GM21619 (cell line): ENCODE results near the gene PIGZ.

Experiments used
- ATAC-seq: cut with Tn5 transposase; IDR thresholded peaks from one replicate; pipeline ENCODE4 v1.9.1; 2021; ENCODE audit not compliant: unreplicated experiment

Gene PIGZ

GRCh38 chr3:196968233-196969133 is at the start of gene PIGZ:
PIGZ (minus strand) TSS chr3:196968833; CDS start chr3:196952031, 16,802 bp downstream.
- ATAC-seq = peak; percentile 56

DNA sequence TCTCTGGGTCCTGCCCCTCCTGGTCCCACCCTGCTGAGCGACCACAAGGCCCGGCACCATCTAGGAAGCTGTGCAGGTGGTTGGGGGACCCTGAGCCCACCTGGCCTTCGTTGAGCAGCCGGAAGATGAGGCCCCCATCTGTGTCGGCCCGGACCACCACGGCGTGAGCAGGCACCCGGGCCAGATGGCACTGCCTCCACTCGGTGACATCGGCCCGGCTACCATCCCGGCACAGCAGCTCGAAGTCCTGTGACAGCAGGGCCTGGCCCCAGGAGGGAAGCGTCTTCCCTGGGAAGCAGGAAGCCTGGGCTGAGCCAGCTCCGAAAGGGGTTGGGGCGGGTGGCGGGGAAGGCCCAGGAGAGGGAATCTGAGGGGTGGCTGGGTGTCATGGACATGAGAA is 48.4 kb upstream of the PIGZ start:
- no peak for ATAC-seq

- ATAC-seq = no peak
Observed at GRCh38 chr3:197015790-197016736, 47.4 kb upstream of the PIGZ start.

DNA sequence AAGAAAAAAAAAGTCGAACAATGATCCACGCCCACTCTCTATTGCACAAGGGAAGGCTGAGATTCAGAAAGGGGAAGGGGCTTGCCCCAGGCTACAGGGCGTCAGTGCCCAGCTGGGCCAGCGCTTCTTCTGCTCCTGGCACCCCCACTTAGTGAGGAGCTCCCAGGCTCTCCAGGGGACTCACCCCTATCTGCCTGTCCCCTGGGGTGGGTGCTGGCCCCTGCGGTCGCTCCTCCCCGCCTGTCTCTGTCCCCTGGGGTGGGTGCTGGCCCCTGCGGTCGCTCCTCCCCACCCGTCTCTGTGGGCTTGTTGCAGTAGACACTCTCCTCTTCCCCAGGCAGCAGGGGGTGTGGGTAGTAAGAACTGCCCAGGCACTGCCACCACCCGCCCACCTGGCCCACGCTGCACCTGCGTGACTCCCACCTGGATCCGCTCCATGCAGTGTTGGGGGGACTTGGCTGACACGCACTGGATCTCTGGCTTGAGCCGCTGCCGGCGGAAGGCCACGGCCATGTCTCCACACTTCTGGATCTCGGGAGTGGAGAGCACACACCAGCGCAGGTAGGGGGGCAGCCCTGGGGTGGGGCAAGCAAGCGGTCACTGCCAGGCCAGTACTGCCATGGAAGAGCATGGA is 46.4 kb upstream of the PIGZ start:
- ATAC-seq = no peak

GRCh38 chr3:197014024-197014423 is 45.4 kb upstream of the PIGZ start:
- ATAC-seq = no peak

- no peak for ATAC-seq
Observed at GRCh38 chr3:197012540-197012883, 43.9 kb upstream of the PIGZ start.

GRCh38 chr3:197011780-197012539 is 43.3 kb upstream of the PIGZ start:
- no peak for ATAC-seq

GRCh38 chr3:197010556-197011351 is 42.1 kb upstream of the PIGZ start:
- ATAC-seq = no peak

DNA sequence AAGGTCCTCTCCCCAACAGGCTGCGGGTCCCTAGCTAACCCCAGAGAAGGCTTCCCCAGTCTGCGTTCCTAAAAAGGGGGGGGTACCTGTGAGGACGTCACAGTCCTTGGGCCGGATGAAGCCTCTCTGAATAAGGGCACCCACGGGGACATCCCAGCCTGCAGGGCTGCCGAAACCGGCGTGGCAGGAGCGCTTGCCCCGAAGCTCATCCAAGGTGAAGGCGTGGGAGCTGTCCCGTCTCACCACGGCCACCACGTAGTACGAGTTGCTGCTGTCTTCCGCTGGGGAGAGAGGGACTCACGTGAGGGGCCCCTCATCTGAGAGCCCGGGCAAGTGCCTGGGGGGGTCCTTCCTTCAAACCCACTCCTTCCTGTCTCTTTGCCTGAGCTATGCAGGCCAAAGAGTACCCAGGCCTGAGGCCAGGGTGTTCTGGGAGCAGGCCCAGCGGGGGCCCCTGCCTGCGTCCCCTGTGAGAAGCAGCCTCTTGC is 40.9 kb upstream of the PIGZ start:
- ATAC-seq = no peak

DNA sequence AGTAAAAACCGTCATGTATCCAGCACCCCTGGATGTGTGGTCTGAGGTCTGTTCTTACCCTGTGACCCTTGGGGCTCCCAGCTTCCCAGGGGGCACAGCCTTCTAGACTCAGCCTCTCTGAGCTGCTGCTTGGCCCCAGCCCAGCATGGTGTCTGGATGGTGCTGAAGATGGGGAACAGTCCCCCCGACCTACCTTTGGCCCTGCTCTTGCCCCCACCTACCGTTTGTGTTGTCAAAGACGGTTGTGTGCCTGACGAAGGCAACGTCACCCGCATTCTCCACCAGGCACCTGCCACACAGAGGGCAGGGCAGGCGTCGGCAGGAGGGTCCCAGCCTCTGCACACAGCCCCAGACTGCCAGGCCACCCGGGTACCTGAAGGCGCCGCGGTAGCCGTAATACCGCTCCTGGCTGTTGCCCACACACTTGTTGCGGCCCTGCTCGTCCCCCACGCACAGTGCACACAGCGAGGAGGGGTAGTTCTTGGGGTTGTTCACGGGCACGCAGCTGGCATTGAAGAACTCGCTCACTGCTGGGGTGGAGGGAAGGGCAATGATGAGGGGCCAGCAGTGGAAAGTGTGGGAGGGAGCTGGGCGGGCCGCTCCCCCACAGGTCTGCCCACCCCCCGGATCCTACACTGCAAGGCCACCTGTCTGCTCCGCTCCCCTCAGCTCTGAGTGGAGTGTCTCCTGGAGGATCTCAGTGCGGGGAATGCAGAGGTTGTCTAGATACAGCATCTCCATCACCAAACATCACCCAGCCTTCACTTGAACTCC is 40.0 kb upstream of the PIGZ start:
- no peak for ATAC-seq

DNA sequence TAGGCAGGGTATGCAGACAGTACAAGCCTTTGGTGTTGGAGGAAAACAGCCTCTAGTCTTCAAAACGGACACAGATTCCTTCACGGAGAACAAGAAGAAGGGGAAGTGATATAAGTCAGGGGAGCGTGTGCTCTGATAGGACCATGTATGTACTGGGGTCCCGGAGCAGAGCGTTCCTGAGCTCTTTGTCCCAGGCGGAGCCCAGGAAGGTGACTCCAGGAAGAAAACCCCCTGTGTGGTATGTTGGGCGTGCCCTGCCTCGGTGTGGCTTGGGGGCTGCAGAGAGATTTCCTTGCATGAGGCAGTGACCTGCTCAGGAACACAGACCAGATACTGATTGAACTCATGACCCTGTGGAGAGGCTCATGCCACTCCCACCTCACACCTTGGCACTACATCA is 39.3 kb upstream of the PIGZ start:
- no peak for ATAC-seq

DNA sequence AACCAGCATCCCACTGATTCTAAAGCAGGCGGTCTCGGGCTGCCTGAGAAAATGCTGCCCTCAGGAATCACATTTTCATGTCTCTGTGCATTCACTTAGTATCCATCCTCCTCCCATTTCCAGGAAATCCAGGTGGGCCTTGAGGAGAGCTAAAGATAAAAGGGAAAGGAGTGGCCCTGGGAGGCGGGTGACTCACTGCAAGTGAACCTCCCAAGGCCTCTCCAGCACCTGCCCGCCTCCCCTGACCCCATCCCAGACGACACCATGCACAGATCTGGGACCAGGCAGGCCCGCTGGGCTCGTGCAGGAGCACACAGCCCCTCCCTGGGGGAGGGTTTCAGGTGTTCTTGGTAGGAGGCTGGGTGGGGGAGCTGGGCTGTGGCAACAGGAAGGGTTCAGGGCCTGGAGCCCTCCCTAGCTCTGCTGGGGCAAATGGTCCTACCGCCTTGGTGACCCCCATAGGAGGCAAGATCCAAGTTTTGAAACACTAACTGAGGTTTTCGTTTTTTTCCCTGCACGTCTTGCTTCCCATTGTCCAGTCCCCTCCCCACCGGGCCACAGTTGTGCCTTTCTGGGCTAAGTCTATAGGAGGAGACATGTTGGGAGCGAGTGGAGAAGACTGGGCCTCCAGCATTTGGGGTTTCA is 38.8 kb upstream of the PIGZ start:
- no peak for ATAC-seq

DNA sequence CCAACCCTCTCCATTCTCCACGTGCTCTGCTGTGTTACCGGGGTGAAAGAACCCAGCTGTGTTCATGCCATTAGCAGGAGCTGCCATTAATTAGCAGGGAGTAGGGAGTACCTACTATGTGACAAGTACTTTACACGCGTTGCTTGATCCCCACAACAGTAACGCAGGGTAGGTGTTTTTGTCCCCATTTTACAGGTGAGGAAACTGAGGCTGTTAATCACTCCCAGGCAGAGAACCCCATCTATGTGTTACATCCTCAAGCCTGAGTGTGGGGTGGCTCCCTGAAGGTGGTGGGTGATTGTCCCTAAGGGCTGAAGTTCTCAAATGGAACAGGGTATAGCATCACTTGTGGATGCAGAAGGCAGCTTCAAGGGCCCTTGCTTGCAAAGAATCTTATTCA is 38.2 kb upstream of the PIGZ start:
- ATAC-seq = no peak

DNA sequence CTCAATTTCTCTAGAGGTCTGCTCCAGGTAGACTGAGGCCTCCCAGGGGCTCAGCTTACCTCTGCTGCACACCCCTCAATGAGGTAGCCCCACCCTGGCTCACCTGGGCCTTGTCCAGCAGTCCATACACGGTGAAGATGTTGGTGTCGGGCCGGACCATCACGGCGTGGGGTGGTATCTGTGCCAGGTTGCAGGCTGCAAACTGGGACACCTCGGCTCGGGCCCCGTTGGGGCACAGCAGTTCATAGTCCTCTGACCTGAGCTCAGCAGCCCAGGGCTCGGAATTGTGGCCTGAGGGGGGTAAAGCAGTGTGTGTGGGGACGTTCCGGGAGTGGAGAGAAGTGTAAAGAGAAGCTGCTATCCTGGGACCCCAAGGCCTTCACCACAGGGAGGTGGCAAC is 37.8 kb upstream of the PIGZ start:
- ATAC-seq = no peak

GRCh38 chr3:197003461-197004385 is 35.1 kb upstream of the PIGZ start:
- ATAC-seq = no peak

- peak; percentile 65 for ATAC-seq
Observed at GRCh38 chr3:197002701-197003454, 34.2 kb upstream of the PIGZ start.
